Memory B cell (primary cell): ENCODE measurements around the gene OMP.

Experiments used
- ATAC-seq: fragments of 150-1000 bp; cut with Tn5 transposase; 2 replicates; pipeline ENCODE4 v1.10.0; 2021; ENCODE audit warnings: low read depth, mild to moderate bottlenecking, moderate library complexity
- DNase-seq, 2 donors: peaks; one replicate each; pipeline ENCODE4 v3.0.0; 2022; ENCODE audit warnings: low spot score in 2 of 2
- H3K27ac Mint-ChIP-seq: one replicate; pipeline ENCODE4 v1.8.0; 2022; ENCODE audit warnings: mild to moderate bottlenecking, moderate library complexity, mixed read lengths
- H3K27me3 Mint-ChIP-seq: one replicate; pipeline ENCODE4 v1.8.0; 2022; ENCODE audit warnings: mixed read lengths
- H3K36me3 Mint-ChIP-seq: one replicate; pipeline ENCODE4 v1.8.0; 2022; ENCODE audit warnings: mild to moderate bottlenecking, mixed read lengths
- H3K4me1 Mint-ChIP-seq: one replicate; pipeline ENCODE4 v1.8.0; 2022; ENCODE audit warnings: mixed read lengths
- H3K4me3 Mint-ChIP-seq: one replicate; pipeline ENCODE4 v1.8.0; 2022; ENCODE audit warnings: mild to moderate bottlenecking, moderate library complexity, mixed read lengths
- H3K9me3 Mint-ChIP-seq: one replicate; pipeline ENCODE4 v1.8.0; 2022; ENCODE audit warnings: mixed read lengths

OMP gene

DNA sequence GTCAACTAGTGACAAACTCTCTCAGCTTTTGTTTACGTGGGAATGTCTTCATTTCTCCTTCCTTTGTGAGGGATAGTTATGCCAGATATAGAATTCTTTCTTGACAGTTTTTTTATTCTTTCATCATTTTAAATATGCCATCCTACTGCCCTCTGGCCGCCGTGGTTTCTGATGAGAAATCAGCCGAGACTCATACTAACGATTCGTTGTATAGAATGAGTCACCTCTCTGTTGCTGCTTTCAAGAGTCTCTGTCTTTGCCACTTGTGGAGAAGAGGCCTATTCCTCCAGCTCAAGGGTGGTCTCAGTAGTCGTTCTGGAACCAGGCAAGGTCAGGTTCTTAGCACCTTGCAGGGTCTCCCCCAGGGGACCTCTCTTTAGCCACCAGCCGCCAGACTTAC is 33.4 kb downstream of the OMP start:
- H3K27ac Mint-ChIP-seq = no peak overlapping the region
- ATAC-seq = no peak
- H3K36me3 Mint-ChIP-seq = no peaks in the 10 kb centered on the region
- peaks cover 13% of the 10 kb centered on the region for H3K27me3 Mint-ChIP-seq
- no peaks in the 10 kb centered on the region for H3K4me1 Mint-ChIP-seq
- DNase-seq = no peak
- H3K9me3 Mint-ChIP-seq = peaks cover 4% of the 10 kb centered on the region
- no peak overlapping the region for H3K4me3 Mint-ChIP-seq

DNA sequence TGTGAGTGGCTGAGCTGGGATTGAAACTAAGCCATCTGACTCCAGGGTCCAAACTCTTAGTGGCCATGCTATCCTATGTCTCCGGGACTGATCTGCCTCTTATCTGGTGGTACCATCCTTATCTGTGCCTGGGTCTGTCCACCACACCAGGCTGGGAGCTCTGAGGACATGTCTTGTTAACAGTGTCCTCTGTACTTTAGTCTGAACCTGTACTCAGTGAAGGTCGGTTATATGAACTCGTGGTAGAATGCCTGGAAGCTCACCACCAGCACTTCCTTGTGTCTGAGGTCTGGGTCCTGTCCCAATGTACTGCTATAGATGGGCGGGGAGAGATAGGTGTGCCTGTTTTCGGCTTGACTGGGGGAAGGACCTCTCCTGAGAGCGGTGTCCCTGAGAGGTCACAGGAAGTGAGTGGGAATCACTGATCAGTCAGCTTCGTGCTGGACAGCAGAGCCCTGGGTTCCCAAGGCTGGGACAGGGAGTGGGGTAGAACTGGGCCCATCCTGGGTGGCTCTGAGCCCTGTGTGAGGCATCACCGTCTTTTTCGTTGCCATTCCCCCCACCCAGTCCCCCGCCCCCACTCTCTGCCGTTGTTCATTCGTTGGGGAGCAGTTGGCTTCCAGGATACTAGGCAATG is 34.3 kb downstream of the OMP start:
- H3K36me3 Mint-ChIP-seq = no peaks in the 10 kb centered on the region
- DNase-seq (no peak), ATAC-seq (no peak)
- peaks cover 4% of the 10 kb centered on the region for H3K9me3 Mint-ChIP-seq
- H3K4me3 Mint-ChIP-seq = no peak overlapping the region
- peaks cover 13% of the 10 kb centered on the region for H3K27me3 Mint-ChIP-seq
- H3K27ac Mint-ChIP-seq = no peak overlapping the region
- H3K4me1 Mint-ChIP-seq = no peaks in the 10 kb centered on the region

DNA sequence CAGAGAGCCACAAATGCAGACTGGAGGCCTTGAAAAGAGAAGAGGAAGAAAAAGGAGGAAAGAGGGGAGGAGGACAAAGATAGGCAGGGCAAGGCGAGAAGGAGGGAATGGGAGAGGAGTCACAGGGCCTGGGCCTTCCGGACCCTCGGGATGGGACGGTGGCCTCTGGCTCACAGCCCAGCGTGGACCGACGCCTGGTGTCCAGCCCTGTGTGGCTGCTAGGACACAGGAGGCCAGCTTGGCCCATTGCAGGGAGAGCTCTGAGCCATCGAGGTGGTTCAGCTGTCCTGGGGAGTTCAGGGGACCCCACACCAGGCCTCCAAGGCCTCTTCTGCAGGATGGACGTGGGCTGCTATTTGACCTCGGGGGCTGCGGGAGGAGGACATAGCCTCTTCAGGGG is 34.8 kb downstream of the OMP start:
- H3K36me3 Mint-ChIP-seq = no peaks in the 10 kb centered on the region
- H3K4me1 Mint-ChIP-seq = no peaks in the 10 kb centered on the region
- no peak overlapping the region for H3K27ac Mint-ChIP-seq
- peaks cover 4% of the 10 kb centered on the region for H3K9me3 Mint-ChIP-seq
- peaks cover 11% of the 10 kb centered on the region for H3K27me3 Mint-ChIP-seq
- no peak overlapping the region for H3K4me3 Mint-ChIP-seq
- no peak for ATAC-seq
- no peak for DNase-seq

DNA sequence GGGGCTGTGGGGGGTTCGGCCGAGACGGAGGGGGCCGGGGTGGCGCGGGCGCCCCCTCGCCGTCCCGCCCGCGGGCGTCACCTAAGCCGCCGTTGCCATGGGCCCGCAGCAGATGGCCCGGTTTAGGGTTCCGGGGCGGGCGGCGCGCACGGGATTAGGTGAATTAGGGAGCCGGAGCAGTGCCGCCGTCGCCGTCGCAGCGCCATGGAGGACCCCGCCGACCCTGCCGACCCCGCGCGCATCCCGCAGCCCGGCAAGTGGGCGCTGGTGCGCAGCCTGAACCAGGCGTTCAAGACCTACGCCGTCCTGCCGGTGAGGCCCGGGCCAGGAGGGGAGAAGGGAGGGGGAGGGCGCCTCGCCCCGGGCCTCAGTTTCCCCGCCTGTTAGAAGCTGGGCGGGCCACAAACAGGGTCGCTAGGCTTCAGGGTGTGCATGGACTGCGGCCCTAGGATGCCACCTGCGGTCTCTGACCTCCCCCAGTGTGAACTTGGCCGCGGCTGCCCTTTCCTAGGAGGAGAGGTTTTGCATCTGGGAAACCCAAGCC is 35.5 kb downstream of the OMP start:
- no peak for ATAC-seq
- no peak for DNase-seq
- H3K4me1 Mint-ChIP-seq = no peaks in the 10 kb centered on the region
- H3K27me3 Mint-ChIP-seq = peaks cover 11% of the 10 kb centered on the region
- no peak overlapping the region for H3K27ac Mint-ChIP-seq
- peaks cover 4% of the 10 kb centered on the region for H3K9me3 Mint-ChIP-seq
- no peaks in the 10 kb centered on the region for H3K36me3 Mint-ChIP-seq
- no peak overlapping the region for H3K4me3 Mint-ChIP-seq

DNA sequence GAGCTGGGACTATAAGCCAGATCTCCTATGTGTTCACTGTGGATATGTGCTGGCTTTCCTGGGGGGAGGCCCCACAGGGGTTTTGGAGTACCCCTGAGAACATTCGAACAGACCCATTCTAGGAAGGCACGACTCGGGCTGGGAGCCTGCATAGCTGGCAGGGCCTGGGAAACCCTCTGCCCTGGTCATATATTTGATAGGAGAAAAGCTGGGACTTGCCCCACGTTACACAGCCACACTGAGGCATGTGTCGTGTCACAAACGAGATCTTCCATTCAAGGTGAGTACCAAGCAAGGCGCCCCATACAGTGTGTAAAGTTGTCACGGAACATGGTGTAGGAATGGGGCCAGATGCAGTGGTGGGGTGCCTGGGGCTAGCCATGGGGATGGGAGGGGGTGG is 36.6 kb downstream of the OMP start:
- no peak overlapping the region for H3K4me3 Mint-ChIP-seq
- DNase-seq = no peak
- H3K27me3 Mint-ChIP-seq = peaks cover 11% of the 10 kb centered on the region
- no peaks in the 10 kb centered on the region for H3K4me1 Mint-ChIP-seq
- no peak for ATAC-seq
- H3K27ac Mint-ChIP-seq = no peak overlapping the region
- H3K9me3 Mint-ChIP-seq = no peaks in the 10 kb centered on the region
- H3K36me3 Mint-ChIP-seq = no peaks in the 10 kb centered on the region

DNA sequence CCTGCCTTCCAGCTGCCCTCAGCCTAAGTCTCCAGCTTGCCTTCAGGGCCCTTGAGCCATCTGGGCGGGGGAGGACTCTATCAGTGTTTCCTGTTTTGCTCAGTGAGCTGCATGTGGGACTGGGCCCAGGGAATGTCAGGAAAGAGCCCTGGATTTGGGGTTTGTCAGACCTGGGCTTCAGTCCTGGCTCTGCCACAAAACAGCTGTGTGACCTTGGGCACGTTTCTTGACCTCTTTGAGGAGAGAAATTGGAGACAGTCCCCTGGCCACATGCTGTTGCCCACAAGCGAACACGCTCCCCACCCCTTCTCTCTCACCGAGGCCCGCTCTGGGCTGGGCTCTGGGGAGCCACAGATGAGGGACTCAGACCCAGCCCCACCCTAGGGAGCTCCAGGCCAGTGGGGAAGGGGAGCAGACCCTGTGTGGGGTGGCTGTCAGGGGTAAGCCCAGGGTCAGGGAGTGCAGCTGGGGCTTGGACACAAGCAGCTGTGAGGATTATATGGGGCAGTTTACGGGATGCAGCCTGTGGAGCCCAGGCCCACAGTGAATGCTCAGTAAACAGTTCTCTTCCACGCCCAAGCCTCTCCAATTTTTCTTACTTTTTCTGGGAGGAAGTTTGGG is 37.7 kb downstream of the OMP start:
- Mint-ChIP-seq H3K4me3 (no peak overlapping the region), H3K36me3 (no peaks in the 10 kb centered on the region), H3K9me3 (no peaks in the 10 kb centered on the region), H3K27ac (no peak overlapping the region), H3K27me3 (peaks cover 11% of the 10 kb centered on the region), H3K4me1 (no peaks in the 10 kb centered on the region)
- DNase-seq = no peak
- ATAC-seq = no peak

DNA sequence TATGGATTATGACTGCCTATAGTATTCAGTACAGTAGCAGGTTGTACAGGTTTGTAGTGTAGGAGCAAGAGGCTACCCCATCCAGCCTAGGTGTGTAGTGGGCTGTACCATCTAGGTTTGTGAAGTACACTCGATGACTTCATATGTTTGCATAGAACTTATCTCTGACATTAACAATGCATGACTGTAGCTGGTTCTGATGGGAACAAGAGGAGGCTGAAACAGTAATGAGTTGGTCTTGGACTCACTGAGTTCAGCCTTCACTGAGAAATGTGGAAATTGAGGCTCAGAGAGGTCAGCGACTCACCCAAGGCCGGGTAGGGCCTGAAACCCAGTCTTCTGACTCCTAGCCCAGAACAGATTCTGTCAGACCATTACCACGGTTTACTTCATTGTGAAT is 38.4 kb downstream of the OMP start:
- Mint-ChIP-seq H3K4me3 (no peak overlapping the region), H3K27me3 (peaks cover 13% of the 10 kb centered on the region), H3K9me3 (no peaks in the 10 kb centered on the region), H3K4me1 (no peaks in the 10 kb centered on the region), H3K36me3 (no peaks in the 10 kb centered on the region), H3K27ac (no peak overlapping the region)
- no peak for ATAC-seq
- DNase-seq = no peak

DNA sequence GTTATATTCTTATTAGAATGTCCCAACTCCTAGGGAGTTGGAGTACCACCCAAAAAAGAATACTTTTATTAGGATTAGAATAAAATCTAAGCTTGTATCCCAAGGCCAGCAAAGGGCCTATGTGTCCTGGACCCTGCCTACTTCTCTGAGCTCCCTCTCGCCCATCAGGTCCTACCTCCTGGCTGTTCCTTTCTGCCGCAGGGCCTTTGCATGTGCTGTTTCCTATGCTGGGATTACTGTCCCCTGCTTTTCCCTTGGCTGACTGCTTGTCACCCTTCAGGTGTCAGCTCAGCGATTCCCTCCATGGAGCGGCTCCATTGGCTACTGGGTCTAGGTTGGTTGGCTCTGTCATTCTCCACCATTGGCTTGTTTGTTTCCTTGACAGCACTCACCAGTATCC is 38.8 kb downstream of the OMP start:
- no peaks in the 10 kb centered on the region for H3K4me1 Mint-ChIP-seq
- H3K27ac Mint-ChIP-seq = no peak overlapping the region
- H3K4me3 Mint-ChIP-seq = no peak overlapping the region
- DNase-seq (no peak), ATAC-seq (no peak)
- no peaks in the 10 kb centered on the region for H3K9me3 Mint-ChIP-seq
- peaks cover 14% of the 10 kb centered on the region for H3K27me3 Mint-ChIP-seq
- no peaks in the 10 kb centered on the region for H3K36me3 Mint-ChIP-seq

DNA sequence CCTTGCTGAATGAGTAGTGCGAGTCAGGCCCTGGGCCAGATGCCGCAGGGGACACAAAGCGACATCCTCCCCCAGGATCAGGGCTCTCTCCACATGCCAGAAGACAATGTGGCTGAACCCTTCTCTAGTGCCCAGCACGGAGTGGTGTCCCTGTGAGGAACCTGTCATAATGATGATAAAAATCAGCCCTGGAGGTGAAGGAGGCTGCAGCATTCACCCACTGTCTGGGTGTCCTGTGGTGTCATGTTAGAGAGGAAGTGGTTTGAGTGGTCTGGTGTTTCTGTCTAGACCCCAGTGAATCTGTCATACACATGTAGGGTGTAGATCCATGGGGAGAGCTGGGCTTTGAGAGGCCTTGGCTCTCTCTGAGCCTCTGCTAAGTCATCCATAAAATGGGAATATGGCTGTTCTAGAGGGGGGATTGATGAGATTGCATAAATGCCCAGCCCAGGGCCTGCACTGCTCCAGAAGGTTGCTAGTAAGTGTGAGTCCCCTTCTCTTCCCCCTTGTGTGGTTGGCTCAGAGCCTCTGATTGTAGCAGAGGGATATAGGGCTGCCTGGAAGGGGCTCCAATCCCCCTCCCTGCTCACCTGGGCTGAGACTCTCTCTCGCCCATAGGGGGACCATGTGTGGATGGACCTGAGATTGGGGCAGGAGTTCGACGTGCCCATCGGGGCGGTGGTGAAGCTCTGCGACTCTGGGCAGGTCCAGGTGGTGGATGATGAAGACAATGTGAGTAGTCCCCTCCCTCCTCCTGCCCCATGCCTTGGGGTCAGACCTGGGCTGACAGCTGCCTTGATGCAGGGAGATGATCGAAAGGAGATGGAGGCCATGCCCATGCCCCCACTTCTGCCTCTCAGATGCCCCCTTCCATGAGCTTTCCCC is 39.7 kb downstream of the OMP start:
- Mint-ChIP-seq H3K27ac (no peak overlapping the region), H3K36me3 (no peaks in the 10 kb centered on the region), H3K27me3 (peaks cover 10% of the 10 kb centered on the region), H3K4me3 (no peak overlapping the region), H3K4me1 (no peaks in the 10 kb centered on the region), H3K9me3 (no peaks in the 10 kb centered on the region)
- DNase-seq (no peak), ATAC-seq (no peak)

DNA sequence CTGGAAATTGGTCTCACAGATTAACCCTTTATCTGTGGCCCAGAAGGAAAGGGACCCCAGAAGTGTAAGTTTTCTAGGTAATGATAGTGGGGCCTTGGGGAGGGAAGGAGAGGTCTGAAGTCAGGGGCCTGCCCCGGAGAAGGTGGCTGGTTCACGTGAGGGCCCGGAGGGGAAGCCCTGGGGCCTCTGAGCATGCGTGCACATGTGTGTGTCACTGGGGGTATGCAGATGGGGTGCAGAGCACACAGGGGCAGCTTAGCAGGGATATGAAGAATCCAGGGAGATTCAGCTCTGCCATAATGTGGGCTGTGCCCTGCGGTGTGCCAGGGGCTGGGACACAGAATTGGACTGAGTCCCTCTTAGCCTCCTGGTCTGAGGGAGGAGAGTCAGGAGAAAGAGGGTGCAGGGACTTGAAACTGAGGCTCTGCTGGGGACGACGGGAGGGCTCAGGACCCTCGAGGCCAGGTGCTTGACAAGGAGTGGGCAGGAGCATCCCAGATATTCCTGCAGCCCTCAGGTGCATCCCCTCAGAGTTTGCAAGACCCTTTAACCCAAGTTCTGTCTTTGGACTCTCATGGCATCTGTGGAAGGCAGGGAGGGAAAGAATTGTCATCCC is 40.9 kb downstream of the OMP start:
- no peak overlapping the region for H3K27ac Mint-ChIP-seq
- no peaks in the 10 kb centered on the region for H3K9me3 Mint-ChIP-seq
- ATAC-seq (no peak), DNase-seq (no peak)
- peaks cover 13% of the 10 kb centered on the region for H3K27me3 Mint-ChIP-seq
- H3K4me3 Mint-ChIP-seq = no peak overlapping the region
- H3K4me1 Mint-ChIP-seq = peaks cover 5% of the 10 kb centered on the region
- H3K36me3 Mint-ChIP-seq = no peaks in the 10 kb centered on the region

DNA sequence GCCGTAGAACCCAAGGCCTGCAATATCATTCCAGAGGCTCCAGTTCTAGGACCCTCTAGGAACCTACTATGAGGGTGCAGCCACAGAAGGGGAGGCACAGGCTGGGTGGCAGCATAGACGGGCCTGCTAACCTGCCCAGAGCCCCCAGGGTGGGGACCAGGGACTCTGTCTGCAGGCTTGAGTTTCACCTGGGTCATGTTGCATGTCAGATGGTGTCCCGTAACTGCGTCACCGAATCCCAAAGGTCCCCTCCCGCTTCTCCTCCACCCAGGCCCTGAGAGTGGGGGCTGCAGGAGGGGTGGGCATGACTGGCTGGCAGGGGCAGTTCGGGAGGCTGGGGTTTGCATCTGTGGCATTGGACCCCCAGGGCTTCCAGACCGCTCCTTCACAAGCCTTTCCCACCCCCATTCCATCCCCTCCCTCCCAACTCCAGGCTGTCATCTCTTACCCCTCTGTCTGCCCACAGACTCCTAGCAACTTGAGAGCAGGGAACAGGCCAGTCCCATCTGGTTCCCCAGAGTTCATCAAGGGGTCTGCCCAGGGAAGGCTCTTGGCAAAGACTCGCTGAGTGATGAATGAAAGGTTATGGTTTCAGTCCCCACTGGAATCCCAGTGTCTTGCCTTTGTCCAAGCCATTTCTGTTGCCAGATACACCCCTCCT is 41.7 kb downstream of the OMP start:
- no peaks in the 10 kb centered on the region for H3K9me3 Mint-ChIP-seq
- H3K27ac Mint-ChIP-seq = no peak overlapping the region
- ATAC-seq (no peak), DNase-seq (no peak)
- peaks cover 5% of the 10 kb centered on the region for H3K4me1 Mint-ChIP-seq
- no peaks in the 10 kb centered on the region for H3K36me3 Mint-ChIP-seq
- H3K4me3 Mint-ChIP-seq = no peak overlapping the region
- peaks cover 13% of the 10 kb centered on the region for H3K27me3 Mint-ChIP-seq

DNA sequence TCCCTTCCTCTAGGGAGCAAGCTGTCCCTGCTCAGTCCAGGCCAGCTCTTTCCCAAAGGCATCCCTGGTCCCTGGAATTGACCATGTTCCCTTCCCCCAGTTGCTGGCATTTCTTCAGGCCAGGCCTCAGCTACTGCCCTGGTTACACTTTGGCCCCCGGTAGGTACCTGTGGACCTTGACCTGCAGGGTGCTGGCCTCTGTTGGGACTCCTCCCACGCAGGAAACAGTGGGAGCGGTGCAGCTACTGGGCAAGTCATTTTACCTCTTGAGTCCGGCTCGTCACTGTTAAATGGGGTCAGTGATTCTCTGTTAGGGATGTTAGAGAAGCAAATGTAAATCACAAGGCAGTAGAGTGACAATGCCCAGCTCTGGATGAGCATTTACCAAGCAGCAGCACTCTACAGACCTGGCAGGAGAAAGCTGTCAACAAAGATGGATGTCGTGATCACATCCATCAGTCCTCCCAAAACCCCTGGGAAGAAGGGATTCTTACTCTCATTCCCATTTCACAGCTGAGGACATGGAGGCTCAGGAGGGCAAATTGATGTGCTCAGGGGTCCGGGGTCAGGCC is 42.3 kb downstream of the OMP start:
- no peak overlapping the region for H3K4me3 Mint-ChIP-seq
- H3K27me3 Mint-ChIP-seq = peaks cover 11% of the 10 kb centered on the region
- H3K36me3 Mint-ChIP-seq = no peaks in the 10 kb centered on the region
- H3K27ac Mint-ChIP-seq = no peak overlapping the region
- ATAC-seq = no peak
- DNase-seq = no peak
- peaks cover 5% of the 10 kb centered on the region for H3K4me1 Mint-ChIP-seq
- no peaks in the 10 kb centered on the region for H3K9me3 Mint-ChIP-seq

DNA sequence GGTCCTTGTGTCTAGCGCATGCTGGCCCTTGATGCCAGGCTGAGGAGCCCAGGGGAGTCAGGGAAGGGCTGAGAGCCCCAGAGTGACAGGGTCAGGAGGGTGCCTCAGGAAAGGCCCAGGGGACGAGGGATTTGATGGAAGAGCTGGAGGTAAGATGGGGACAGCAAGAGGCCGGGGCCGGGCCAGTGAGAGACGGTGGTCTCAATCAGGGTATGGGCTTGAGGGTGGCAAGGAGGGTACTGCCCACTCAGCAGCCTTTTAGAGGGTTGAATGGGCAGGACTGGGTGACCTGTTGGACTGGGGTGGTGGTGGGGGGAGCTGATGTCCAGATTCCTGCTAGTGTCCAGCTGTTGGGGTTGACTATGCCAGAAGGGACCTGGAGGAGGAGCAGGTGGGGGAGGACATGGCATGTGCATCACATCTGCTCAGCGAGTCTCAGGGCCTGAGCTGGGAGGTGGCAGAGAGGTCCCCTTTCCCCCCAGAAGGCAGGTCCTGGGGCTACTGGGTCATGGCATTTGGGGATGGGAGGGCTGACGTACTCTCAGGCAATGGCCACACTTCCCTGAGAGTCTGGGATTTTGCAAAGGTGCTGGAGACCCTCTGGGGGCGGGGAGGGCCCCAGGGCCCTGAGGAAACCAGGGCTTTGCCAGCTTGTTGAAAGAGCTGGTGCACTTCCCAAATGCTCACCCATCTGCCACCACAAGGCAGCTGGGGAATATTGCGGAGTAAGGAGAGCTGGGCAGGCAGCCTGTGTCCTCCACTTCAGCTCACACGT is 43.8 kb downstream of the OMP start:
- no peak for DNase-seq
- H3K36me3 Mint-ChIP-seq = no peaks in the 10 kb centered on the region
- peaks cover 5% of the 10 kb centered on the region for H3K4me1 Mint-ChIP-seq
- H3K9me3 Mint-ChIP-seq = no peaks in the 10 kb centered on the region
- H3K27me3 Mint-ChIP-seq = peaks cover 11% of the 10 kb centered on the region
- no peak for ATAC-seq
- H3K4me3 Mint-ChIP-seq = no peak overlapping the region
- no peak overlapping the region for H3K27ac Mint-ChIP-seq
